ENCODE results near the gene ENO2. TPM values are rescaled to one million over a fixed set of nuclear protein-coding genes. Genes with fewer than 3 reads are reported as not detected.

Gene ENO2
- total RNA-seq, 1 donor from 2014 or later = 41.8 TPM

- Histone ChIP-seq H3K9me3 (no peaks in the 10 kb centered on the region), H3K36me3 (peaks cover 35% of the 10 kb centered on the region), H3K27ac (peak overlapping the region; percentile 95), H3K4me1 (peaks cover 37% of the 10 kb centered on the region), H3K27me3 (no peaks in the 10 kb centered on the region), H3K4me3 (no peak overlapping the region)
- intact Hi-C loops (cut with DNase I) = loop anchor here (10.0 kb wide), 1 partner anchor 64 kb away; the partner anchor contains the start of gene SPSB2
- no peak for DNase-seq
- TF ChIP-seq, protein P1, sequence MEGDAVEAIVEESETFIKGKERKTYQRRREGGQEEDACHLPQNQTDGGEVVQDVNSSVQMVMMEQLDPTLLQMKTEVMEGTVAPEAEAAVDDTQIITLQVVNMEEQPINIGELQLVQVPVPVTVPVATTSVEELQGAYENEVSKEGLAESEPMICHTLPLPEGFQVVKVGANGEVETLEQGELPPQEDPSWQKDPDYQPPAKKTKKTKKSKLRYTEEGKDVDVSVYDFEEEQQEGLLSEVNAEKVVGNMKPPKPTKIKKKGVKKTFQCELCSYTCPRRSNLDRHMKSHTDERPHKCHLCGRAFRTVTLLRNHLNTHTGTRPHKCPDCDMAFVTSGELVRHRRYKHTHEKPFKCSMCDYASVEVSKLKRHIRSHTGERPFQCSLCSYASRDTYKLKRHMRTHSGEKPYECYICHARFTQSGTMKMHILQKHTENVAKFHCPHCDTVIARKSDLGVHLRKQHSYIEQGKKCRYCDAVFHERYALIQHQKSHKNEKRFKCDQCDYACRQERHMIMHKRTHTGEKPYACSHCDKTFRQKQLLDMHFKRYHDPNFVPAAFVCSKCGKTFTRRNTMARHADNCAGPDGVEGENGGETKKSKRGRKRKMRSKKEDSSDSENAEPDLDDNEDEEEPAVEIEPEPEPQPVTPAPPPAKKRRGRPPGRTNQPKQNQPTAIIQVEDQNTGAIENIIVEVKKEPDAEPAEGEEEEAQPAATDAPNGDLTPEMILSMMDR (IDR thresholded peaks at IDR 0.05) = no peak
- ATAC-seq = no peak
Measured at GRCh38 chr12:6939191-6939540, 24.8 kb downstream of the ENO2 start.

DNA sequence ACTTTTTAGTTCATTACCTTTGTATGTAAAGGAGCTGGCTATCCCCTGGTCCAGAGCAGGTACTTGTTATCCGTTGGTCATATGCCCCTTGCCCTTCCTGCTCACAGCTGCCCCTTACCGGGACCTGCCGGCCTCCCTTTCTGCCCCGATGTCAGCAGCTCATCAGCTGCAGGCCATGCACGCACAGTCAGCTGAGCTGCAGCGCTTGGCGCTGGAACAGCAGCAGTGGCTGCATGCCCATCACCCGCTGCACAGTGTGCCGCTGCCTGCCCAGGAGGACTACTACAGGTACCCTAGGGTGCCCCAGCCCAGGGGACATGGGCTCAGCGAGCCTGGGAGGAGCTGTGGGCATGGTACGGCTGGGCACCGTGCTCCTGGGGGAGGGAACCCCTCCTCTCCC lies 26.9 kb downstream of the ENO2 start:
- H3K27ac ChIP-seq = no peak overlapping the region
- peaks cover 44% of the 10 kb centered on the region for H3K4me1 ChIP-seq
- H3K9me3 ChIP-seq = no peaks in the 10 kb centered on the region
- ATAC-seq = no peak
- peaks cover 18% of the 10 kb centered on the region for H3K36me3 ChIP-seq
- H3K4me3 ChIP-seq = no peak overlapping the region
- intact Hi-C loops (cut with DNase I) = loop anchor here (10.0 kb wide), 1 partner anchor 164 kb away; the partner anchor contains the start of gene C1RL
- DNase-seq = no peak
- no peaks in the 10 kb centered on the region for H3K27me3 ChIP-seq
- TF ChIP-seq, protein P1 (IDR thresholded peaks at IDR 0.05) = no peak

GRCh38 chr12:6941782-6942181 lies 27.4 kb downstream of the ENO2 start:
- no peaks in the 10 kb centered on the region for H3K9me3 ChIP-seq
- peaks cover 49% of the 10 kb centered on the region for H3K4me1 ChIP-seq
- H3K27me3 ChIP-seq = no peaks in the 10 kb centered on the region
- DNase-seq (no peak), ATAC-seq (no peak)
- TF ChIP-seq, protein P1 (IDR thresholded peaks at IDR 0.05) = no peak
- H3K4me3 ChIP-seq = no peak overlapping the region
- no peak overlapping the region for H3K27ac ChIP-seq
- H3K36me3 ChIP-seq = peaks cover 18% of the 10 kb centered on the region
- intact Hi-C loops (cut with DNase I) = loop anchor here (10.0 kb wide), 1 partner anchor 163 kb away; the partner anchor contains the start of gene C1RL

GRCh38 chr12:6942331-6942665 lies 27.9 kb downstream of the ENO2 start:
- Histone ChIP-seq H3K27me3 (no peaks in the 10 kb centered on the region), H3K4me3 (no peak overlapping the region), H3K27ac (peak overlapping the region; percentile 93), H3K4me1 (peaks cover 49% of the 10 kb centered on the region), H3K36me3 (peaks cover 18% of the 10 kb centered on the region), H3K9me3 (no peaks in the 10 kb centered on the region)
- no peak for ATAC-seq
- intact Hi-C loops (cut with DNase I) = loop anchor here (10.0 kb wide), 1 partner anchor 163 kb away; the partner anchor contains the start of gene C1RL
- TF ChIP-seq, protein P1 (IDR thresholded peaks at IDR 0.05) = no peak
- no peak for DNase-seq

DNA sequence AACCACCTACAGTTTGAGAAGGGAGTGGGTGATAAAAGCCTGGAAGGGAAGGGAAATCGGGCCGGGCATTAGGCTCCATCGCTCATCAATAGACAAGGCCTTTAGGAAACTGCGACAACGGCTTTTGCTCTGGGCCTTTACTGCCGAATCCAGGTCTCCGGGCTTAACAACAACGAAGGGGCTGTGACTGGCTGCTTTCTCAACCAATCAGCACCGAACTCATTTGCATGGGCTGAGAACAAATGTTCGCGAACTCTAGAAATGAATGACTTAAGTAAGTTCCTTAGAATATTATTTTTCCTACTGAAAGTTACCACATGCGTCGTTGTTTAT lies 29.0 kb downstream of the ENO2 start:
- peak overlapping the region; percentile 62 for H3K4me3 ChIP-seq
- no peak for DNase-seq
- intact Hi-C loops (cut with DNase I) = loop anchor here (10.0 kb wide), 1 partner anchor 161 kb away; the partner anchor contains the start of gene C1RL
- TF ChIP-seq, protein P1 (IDR thresholded peaks at IDR 0.05) = no peak
- H3K4me1 ChIP-seq = peaks cover 44% of the 10 kb centered on the region
- ATAC-seq = peak; percentile 40
- peaks cover 18% of the 10 kb centered on the region for H3K36me3 ChIP-seq
- H3K27me3 ChIP-seq = no peaks in the 10 kb centered on the region
- no peaks in the 10 kb centered on the region for H3K9me3 ChIP-seq
- peak overlapping the region; percentile 93 for H3K27ac ChIP-seq
